Fibroblast of lung (primary cell): ENCODE data around the gene MORN1. TPM values are rescaled to one million over a fixed set of nuclear protein-coding genes. Genes with fewer than 3 reads are reported as not detected.

Source experiments
- DNase-seq, 2 donors: peaks; one replicate each; pipeline versions ENCODE4 v3.0.0 to v3.0.0-alpha.2; 2010; ENCODE audit warnings: low read depth in 2 of 2
- H2AFZ ChIP-seq: 2 replicates; pipeline ENCODE4 v1.5.1; 2012; ENCODE audit warnings: low read length, control low read depth, inconsistent platforms
- H3K27ac ChIP-seq: 2 replicates; pipeline ENCODE4 v1.5.1; 2011; ENCODE audit warnings: low read length, control low read depth; ENCODE audit not compliant: insufficient read depth
- H3K27me3 ChIP-seq: 2 replicates; pipeline ENCODE4 v1.5.1; 2011; ENCODE audit warnings: mild to moderate bottlenecking, low read length; ENCODE audit not compliant: control insufficient read depth, insufficient read depth
- H3K36me3 ChIP-seq: 2 replicates; pipeline ENCODE4 v1.5.1; 2011; ENCODE audit warnings: low read length; ENCODE audit not compliant: control insufficient read depth, insufficient read depth
- H3K4me1 ChIP-seq: 2 replicates; pipeline ENCODE4 v1.5.1; 2011; ENCODE audit warnings: low read length; ENCODE audit not compliant: control insufficient read depth, insufficient read depth; ENCODE audit errors: extremely low read depth
- H3K4me2 ChIP-seq: 2 replicates; pipeline ENCODE4 v1.5.1; 2011; ENCODE audit warnings: low read length, control low read depth; ENCODE audit not compliant: insufficient read depth; ENCODE audit errors: extremely low read depth
- H3K4me3 ChIP-seq, 4 experiments: fragments of 200-600 bp in 1 of 4; sonication (generic) in 1 of 4; replicated peaks in 1 of 4; 2 replicates each; pipeline ENCODE4 v1.5.1; 2011 to 2016; ENCODE audit warnings: low read length in 4 of 4, low read depth in 3 of 4, mild to moderate bottlenecking in 3 of 4, control low read depth in 2 of 4, inconsistent platforms in 1 of 4, mixed read lengths in 1 of 4; ENCODE audit not compliant: insufficient read depth in 1 of 4; ENCODE audit errors: control extremely low read depth in 1 of 4
- H3K79me2 ChIP-seq: 2 replicates; pipeline ENCODE4 v1.5.1; 2012; ENCODE audit warnings: mild to moderate bottlenecking, low read length, inconsistent platforms; ENCODE audit not compliant: control insufficient read depth, insufficient read depth
- H3K9ac ChIP-seq: 2 replicates; pipeline ENCODE4 v1.5.1; 2011; ENCODE audit warnings: mild to moderate bottlenecking, low read length, control low read depth; ENCODE audit not compliant: insufficient read depth
- H3K9me3 ChIP-seq: 2 replicates; pipeline ENCODE4 v1.5.1; 2012; ENCODE audit warnings: low read depth, low read length; ENCODE audit not compliant: control insufficient read depth, insufficient read depth
- H4K20me1 ChIP-seq: 2 replicates; pipeline ENCODE4 v1.5.1; 2011; ENCODE audit warnings: low read length; ENCODE audit not compliant: control insufficient read depth, insufficient read depth; ENCODE audit errors: extremely low read depth
- EZH2 ChIP-seq: IDR thresholded peaks from 2 replicates; pipeline ENCODE4 v1.5.1; 2012; ENCODE audit warnings: low read length, control low read depth, mild to moderate bottlenecking; ENCODE audit errors: missing control alignments
- polyA plus RNA-seq, 2 donors: library from polyadenylated mRNA; depleted of rRNA in 1 of 2; stranded (reverse) in 1 of 2; unstranded in 1 of 2; fragments of >200 nt; gene quantifications; 2 replicates each; pipeline ENCODE4 v1.2.1, GENCODE V29; 2011 to 2012; ENCODE audit warnings: missing spikeins in 1 of 2
- total RNA-seq: library from RNA; depleted of rRNA; stranded (reverse); fragments of >200 nt; gene quantifications from 2 replicates; pipeline ENCODE4 v1.2.1, GENCODE V29; 2014
- TF ChIP-seq, protein P1 (sequence below), 2 donors: IDR thresholded peaks in 1 of 2; conservative IDR thresholded peaks in 1 of 2; 1 replicate in 1 of 2; 2 replicates in 1 of 2; pipeline ENCODE4 v1.5.1; 2011 to 2012; ENCODE audit warnings: low read length in 2 of 2, control low read depth in 1 of 2, inconsistent platforms in 1 of 2, low read depth in 1 of 2, mild to moderate bottlenecking in 1 of 2

The MORN1 gene
- total and polyA plus RNA-seq, 2 donors (not counting 1 experiment from before 2014, with no cell fraction given): 3.5 to 10.6 TPM

DNA sequence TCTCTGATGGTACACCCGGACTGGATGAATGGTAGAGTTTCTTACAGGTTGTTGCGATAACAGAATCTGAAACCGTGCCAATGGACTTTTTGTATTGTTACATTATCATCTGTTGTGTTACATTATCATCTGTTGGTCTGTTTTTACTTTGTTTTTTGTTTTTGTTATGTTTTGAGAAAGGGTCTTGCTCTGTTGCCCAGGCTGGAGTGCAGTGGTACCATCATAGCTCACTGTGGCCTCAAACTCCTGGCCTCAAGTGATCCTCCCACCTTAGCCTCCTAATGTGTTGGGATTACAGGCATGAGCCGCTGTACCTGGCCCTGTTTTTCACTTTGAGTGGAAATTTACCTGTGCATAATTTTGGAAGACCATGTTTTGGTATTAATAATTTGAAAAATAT is 31.2 kb upstream of the MORN1 start:
- no peaks in the 10 kb centered on the region for H3K4me1 ChIP-seq
- H3K4me2 ChIP-seq: no peak overlapping the region
- H3K79me2 ChIP-seq: no peaks in the 10 kb centered on the region
- H3K4me3 ChIP-seq: no peak overlapping the region
- no peak overlapping the region for H2AFZ ChIP-seq
- H3K36me3 ChIP-seq: no peaks in the 10 kb centered on the region
- no peaks in the 10 kb centered on the region for H4K20me1 ChIP-seq
- no peak overlapping the region for H3K9ac ChIP-seq
- TF ChIP-seq, protein P1, sequence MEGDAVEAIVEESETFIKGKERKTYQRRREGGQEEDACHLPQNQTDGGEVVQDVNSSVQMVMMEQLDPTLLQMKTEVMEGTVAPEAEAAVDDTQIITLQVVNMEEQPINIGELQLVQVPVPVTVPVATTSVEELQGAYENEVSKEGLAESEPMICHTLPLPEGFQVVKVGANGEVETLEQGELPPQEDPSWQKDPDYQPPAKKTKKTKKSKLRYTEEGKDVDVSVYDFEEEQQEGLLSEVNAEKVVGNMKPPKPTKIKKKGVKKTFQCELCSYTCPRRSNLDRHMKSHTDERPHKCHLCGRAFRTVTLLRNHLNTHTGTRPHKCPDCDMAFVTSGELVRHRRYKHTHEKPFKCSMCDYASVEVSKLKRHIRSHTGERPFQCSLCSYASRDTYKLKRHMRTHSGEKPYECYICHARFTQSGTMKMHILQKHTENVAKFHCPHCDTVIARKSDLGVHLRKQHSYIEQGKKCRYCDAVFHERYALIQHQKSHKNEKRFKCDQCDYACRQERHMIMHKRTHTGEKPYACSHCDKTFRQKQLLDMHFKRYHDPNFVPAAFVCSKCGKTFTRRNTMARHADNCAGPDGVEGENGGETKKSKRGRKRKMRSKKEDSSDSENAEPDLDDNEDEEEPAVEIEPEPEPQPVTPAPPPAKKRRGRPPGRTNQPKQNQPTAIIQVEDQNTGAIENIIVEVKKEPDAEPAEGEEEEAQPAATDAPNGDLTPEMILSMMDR (conservative IDR thresholded peaks at IDR 0.05 in 1 of 2, IDR thresholded peaks at IDR 0.05 in 1 of 2; ENCODE audit: low read depth in 1 of 2, low read length in 2 of 2): no peak
- no peak for TF ChIP-seq EZH2
- no peak overlapping the region for H3K27ac ChIP-seq
- H3K27me3 ChIP-seq: peaks cover 3% of the 10 kb centered on the region
- H3K9me3 ChIP-seq: no peaks in the 10 kb centered on the region
- DNase-seq: no peak

GRCh38 chr1:2419416-2419815 is 28.1 kb upstream of the MORN1 start:
- Histone ChIP-seq H3K27ac (no peak overlapping the region), H3K79me2 (no peaks in the 10 kb centered on the region), H2AFZ (no peak overlapping the region), H3K36me3 (no peaks in the 10 kb centered on the region), H3K4me3 (no peak overlapping the region), H4K20me1 (no peaks in the 10 kb centered on the region), H3K9ac (no peak overlapping the region), H3K4me1 (no peaks in the 10 kb centered on the region), H3K4me2 (no peak overlapping the region), H3K9me3 (no peaks in the 10 kb centered on the region), H3K27me3 (peaks cover 3% of the 10 kb centered on the region)
- DNase-seq: no peak
- TF ChIP-seq EZH2: no peak
- TF ChIP-seq, protein P1 (conservative IDR thresholded peaks at IDR 0.05 in 1 of 2, IDR thresholded peaks at IDR 0.05 in 1 of 2; ENCODE audit: low read depth in 1 of 2, low read length in 2 of 2): no peak

DNA sequence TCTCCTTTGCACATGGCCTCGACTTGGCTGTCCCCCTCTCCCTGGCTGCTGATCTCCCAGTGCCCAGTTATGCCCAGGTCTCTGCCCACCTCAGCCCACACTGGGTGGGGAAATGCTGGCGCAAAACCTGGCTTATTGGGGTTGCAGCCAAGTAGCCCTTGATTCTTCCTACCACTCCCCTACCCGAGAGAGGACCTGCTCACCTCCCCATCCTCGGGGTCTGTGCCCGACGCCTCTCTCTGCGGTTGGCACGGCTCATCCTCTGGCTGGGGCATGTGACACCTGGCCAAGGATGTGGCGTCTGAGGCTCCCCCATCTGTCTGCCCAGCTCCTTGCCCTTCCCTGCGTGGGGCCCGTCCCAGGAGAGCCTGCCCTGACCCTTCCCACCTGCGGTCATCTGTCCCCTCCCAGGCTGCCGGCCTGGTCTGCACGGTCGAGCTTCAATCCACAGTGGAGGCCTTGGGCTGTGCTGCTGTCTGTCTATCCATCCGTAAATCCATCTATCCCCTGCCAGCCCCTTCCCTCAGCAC is 27.5 kb upstream of the MORN1 start:
- TF ChIP-seq, protein P1 (conservative IDR thresholded peaks at IDR 0.05 in 1 of 2, IDR thresholded peaks at IDR 0.05 in 1 of 2; ENCODE audit: low read depth in 1 of 2, low read length in 2 of 2): no peak
- TF ChIP-seq EZH2: no peak
- Histone ChIP-seq H3K27ac (no peak overlapping the region), H3K79me2 (no peaks in the 10 kb centered on the region), H3K27me3 (peaks cover 3% of the 10 kb centered on the region), H3K9ac (no peak overlapping the region), H3K9me3 (no peaks in the 10 kb centered on the region), H3K4me1 (no peaks in the 10 kb centered on the region), H2AFZ (no peak overlapping the region), H3K4me3 (no peak overlapping the region), H3K4me2 (no peak overlapping the region), H3K36me3 (no peaks in the 10 kb centered on the region), H4K20me1 (no peaks in the 10 kb centered on the region)
- DNase-seq: no peak
